GM19035 (cell line): ENCODE results near the gene FHAD1.

Experiments used
- ATAC-seq: cut with Tn5 transposase; IDR thresholded peaks from one replicate; pipeline ENCODE4 v1.9.1; 2021; ENCODE audit not compliant: unreplicated experiment

Gene FHAD1

DNA sequence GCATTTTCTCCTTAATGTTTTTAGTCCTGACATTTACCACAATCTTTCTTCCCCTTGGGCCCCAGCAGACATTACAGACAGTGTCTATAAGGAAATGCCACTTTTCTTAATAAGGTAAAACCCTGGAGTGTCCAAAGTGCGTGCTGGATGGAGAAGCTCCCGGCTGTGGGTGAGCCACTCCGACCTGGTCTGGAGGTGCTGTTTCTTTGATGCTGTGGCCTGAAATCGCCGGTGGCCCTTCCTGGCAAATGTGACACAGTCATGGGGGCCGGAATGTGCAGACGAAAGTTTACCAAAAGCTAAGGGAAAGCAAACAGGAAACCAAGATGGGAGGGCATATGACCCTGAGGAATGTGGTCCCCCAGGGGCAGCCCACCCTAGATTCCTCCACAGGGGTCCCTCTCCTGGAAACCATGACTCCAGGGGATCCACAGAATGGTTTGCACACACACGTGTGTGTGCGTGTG, 77.9 kb downstream of the FHAD1 start:
- ATAC-seq, result no peak

GRCh38 chr1:15325375-15326085, 78.5 kb downstream of the FHAD1 start:
- ATAC-seq, result no peak

DNA sequence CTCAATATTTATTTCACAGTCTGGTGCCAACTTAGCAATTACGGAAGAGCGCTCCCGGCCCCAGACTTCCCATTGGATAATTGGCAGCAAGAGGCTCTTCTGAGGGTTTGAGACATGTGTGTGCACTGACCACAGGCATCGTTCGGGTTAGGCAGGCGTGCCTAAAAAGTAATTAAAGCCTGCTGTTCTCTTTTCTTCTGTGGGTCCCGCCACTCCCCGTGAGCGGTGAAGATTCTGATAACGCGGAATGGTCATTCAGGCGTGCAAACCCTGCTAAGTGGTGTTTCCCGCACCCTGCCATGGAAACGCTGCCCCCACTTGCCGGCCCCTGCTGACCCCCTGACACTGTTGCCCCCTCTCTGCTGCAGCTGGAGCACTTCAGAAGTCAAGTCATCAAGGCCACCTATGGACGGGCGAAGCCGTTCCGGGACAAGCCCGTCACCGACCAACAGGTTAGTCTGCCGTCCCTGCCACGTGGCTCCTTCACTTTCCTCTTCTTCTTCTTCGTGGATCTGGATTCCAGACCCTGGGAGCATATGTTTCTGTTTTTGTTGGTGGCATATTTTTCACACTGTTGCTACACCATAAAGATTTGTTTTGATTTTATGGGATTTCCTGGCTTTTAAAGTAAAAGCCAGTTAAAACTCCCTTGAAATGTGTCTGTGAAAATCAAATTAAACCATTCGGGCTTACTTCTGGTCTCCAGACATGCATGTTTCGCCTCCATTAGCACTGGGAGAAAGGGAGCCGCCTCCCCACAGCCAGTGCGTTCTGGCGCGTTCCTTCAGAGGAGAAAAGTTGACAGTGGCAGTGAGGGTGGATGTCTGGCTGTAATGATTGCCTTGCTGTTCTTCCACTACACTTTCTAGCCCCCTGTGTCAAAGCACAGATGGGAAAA, 79.9 kb downstream of the FHAD1 start:
- no peak for ATAC-seq

GRCh38 chr1:15328351-15329103, 81.5 kb downstream of the FHAD1 start:
- ATAC-seq, result no peak

DNA sequence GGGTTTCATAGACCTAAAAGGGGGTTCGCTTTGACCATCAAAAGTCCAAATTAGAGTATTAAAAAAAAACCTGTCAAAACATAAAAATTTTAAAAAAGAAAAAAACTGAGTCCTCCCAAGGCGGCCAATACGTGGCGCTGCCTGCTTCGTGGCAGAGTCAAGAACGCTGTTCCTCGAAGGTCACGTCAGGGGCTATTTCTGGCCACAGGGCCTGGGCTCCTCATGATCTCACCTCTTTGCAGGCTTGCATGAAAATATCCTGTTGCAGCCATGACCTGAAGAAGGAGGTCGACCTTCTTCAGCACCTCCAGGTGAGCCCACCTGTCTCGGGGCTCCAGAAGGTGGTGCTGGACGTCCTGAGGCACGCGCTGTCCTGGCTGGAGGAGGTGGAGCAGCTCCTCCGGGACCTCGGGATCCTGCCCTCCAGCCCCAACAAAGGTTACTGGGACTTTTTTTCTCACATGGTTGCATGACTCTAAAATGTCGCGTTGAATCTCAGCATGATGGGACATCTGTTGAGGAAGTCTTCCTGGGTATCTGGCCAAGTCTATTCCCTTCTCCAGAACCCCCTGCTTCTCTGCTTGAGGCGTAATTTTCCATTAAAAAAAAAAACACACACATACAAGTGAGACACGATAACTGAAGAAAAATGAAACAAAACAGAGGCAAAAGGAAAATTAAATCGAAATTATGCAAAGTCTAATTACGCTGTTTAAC, 82.2 kb downstream of the FHAD1 start:
- no peak for ATAC-seq

DNA sequence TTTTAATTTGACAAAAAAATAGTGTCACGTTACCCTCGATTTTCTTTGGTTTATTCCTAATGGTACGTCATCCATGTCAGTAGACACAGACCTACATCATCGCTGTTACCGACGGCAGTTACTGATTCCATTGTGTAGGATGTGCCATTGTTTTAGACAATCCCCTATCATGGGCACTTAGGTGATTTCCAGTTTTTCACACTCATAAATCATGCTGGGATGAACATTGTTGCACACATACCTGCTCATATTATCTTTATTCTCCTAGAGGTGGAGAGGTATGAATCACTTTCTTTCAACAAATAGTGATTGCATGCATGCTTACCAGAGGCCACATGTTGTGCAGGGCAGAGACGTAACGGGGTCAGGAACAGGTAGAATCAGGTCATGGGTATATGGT, 83.0 kb downstream of the FHAD1 start:
- no peak for ATAC-seq

GRCh38 chr1:15331180-15331579, 84.2 kb downstream of the FHAD1 start:
- ATAC-seq, result no peak

DNA sequence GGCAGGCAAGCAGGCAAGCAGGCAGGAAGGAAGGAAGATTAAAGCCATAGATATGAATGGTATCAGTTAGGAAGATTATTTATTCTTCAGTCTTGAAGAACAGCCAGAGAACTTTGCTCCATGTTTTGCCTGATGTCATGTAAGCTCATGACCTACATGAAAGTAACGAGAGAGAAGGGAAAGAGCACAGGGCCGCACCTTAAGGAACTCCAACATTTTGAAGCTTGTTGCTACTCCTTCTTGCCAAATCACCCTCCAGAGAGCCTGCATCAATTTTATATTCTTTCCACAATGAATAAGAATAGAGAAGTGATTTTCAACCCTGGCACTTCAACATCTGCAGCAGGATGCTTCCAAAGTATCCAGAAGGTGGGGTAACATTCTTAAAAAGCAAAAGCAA, 84.7 kb downstream of the FHAD1 start:
- no peak for ATAC-seq

- no peak for ATAC-seq
Measured at GRCh38 chr1:15332525-15332924, 85.5 kb downstream of the FHAD1 start.

- ATAC-seq, result no peak
Measured at GRCh38 chr1:15332952-15333715, 86.1 kb downstream of the FHAD1 start.

DNA sequence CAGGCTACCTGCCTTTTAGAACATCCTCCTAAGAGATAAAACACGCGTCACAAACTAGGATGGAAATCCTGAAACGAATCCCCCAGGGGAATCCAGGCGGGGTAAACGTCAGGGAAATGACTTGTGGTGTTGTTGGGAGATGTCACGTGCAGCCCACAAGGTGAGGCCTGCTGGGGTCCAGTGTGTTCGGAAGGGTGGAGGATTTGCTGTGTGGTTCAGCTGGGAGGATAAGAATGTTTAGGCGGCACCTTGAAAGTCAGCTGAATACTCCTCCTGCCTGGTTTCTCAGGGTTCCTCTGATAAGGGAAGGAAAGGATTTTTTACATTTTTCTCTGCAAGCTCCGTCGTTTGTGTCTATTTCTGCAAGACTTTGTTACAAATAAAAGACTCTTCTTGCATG, 88.0 kb downstream of the FHAD1 start:
- ATAC-seq, result no peak

DNA sequence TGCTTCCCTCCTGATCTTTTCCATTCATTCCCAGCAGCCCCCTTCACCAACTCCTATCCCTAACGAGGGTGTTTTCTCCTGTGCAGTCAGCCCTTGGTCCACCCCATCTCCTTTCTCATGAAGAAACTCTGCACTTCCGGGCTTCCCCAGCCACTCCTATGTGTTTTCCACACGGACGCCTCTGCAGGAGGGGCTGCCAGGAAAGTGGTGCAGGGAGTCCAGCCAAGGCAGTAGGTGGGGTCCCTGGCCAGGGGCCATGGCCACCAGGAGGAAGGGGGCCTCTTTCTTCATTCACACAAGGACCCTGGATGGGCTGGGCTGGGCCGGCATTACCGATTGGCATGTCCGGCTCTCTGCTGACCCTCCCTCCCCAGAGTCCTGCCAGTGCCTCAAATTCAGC, 89.8 kb downstream of the FHAD1 start:
- ATAC-seq, result no peak

DNA sequence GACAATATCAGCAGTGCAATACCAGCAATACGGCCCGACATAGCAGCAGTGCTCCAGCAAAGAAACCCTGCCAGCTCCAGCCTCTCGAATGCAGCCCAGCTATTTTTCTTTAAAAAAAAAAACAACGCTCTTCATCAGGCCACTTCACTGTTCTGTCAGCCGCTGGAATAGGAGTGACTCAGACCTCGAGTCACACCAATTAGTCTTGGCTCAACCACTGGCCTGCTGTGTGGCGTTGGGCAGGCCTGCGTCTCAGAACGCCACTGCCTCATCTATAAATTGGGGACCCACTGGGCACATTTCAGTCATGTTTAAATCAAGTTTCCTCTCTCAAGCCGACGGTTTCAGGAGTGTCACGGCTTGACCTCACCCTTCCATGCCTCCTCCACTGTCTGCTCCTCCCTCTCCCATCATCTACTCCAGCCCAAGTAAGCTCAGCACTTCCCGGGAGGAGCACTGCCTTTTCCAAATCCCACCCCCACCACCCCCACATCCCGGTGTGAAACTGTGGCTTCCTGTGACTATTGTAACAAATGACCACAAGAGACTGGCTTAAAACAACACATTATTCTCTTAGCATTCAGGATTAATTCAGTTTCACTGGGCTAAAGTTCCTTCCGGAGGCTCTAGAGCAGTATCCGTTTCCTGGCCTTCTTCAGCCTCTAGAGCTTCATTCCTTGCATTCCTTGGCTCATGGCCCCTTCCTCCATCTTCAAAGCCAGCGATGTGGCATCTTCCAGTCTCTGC, 90.8 kb downstream of the FHAD1 start:
- ATAC-seq, result no peak

DNA sequence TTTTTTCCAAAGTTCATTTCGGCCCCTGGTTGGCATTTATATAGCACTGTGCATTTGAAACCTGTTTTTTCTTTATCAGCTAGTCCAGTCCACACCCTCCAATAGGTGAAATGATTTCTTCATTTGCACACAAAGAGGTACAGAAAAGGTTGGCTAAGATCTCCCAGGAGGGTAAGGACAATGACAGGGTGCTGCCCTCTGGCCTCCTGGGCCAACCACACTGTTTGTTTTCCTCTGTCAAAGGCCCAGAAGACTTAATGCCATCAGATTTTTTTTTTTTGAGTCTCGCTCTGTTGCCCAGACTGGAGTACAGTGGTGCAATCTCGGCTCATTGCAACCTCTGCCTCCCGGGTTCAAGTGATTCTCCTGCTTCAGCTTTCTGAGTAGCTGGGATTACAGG, 92.5 kb downstream of the FHAD1 start:
- ATAC-seq, result no peak

DNA sequence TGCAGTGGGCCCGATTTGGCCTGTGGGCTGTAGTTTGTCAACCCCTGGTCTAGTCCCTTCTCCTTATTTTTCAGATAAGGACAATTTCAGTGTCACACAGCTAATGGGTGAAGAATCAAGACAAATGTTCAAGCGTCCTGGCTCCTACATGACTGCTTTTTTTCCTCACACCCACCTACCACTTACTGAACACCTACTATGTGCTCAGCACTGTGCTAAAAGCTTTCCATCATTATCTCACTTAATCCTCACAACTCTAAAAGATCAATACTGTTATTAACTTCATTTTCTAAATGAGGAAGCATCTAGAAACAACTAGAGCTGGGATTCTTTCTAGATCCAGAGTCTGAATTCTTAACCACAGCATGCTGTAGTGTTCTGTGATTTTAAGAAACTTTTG, 94.2 kb downstream of the FHAD1 start:
- ATAC-seq, result no peak

GRCh38 chr1:15341634-15342407, 94.8 kb downstream of the FHAD1 start:
- no peak for ATAC-seq

- no peak for ATAC-seq
Measured at GRCh38 chr1:15342408-15342967, 95.5 kb downstream of the FHAD1 start.

- no peak for ATAC-seq
Measured at GRCh38 chr1:15343099-15343498, 96.1 kb downstream of the FHAD1 start.
